H1 (cell line): ENCODE measurements around the gene SERPINA6. TPM values are rescaled to one million over a fixed set of nuclear protein-coding genes. Genes with fewer than 3 reads are reported as not detected.

Experiments
- CTCF ChIA-PET: fragments of 300-600 bp; sonication (Branson Sonifier 250); formaldehyde crosslinking; loops from one replicate; lab custom pipeline; 2021; ENCODE audit not compliant: partially characterized antibody; lab: Charles Lee
- POLR2A ChIA-PET: fragments of 300-600 bp; sonication (Branson Sonifier 250); formaldehyde crosslinking; loops from one replicate; lab custom pipeline; 2021; ENCODE audit warnings: inconsistent platforms; ENCODE audit not compliant: partially characterized antibody; lab: Charles Lee
- DNase-seq, 2 experiments: peaks; one replicate each; pipeline versions ENCODE4 v3.0.0 to v3.0.0-alpha.2; 2010 to 2022; ENCODE audit warnings: low spot score in 2 of 2, low read depth in 1 of 2, mixed read lengths in 1 of 2
- FAIRE-seq: peaks from 2 replicates; lab custom pipeline; 2011; peaks lifted over from hg19 to GRCh38; lab: Jason Lieb, UNC
- H2AFZ ChIP-seq: 2 replicates; pipeline ENCODE4 v1.8.1; 2012; ENCODE audit warnings: low read length, inconsistent platforms
- H2AK5ac ChIP-seq: 2 replicates; pipeline ENCODE4 v1.6.1; 2013; ENCODE audit warnings: low read depth, low read length
- H2BK120ac ChIP-seq: replicated peaks from 2 replicates; pipeline ENCODE3; 2013; ENCODE audit warnings: low read depth, low read length, inconsistent platforms
- H2BK12ac ChIP-seq: 2 replicates; pipeline ENCODE4 v1.6.1; 2013; ENCODE audit warnings: low read depth, low read length
- H2BK15ac ChIP-seq: 2 replicates; pipeline ENCODE4 v1.6.1; 2013; ENCODE audit warnings: low read length
- H2BK20ac ChIP-seq: 2 replicates; pipeline ENCODE4 v1.6.1; 2013; ENCODE audit warnings: low read length
- H2BK5ac ChIP-seq: 2 replicates; pipeline ENCODE4 v1.6.1; 2013; ENCODE audit warnings: low read depth, low read length
- H3K14ac ChIP-seq: 2 replicates; pipeline ENCODE4 v1.6.1; 2013; ENCODE audit warnings: inconsistent platforms; ENCODE audit not compliant: insufficient read length
- H3K18ac ChIP-seq: 2 replicates; pipeline ENCODE4 v1.6.1; 2013; ENCODE audit warnings: low read length; ENCODE audit errors: extremely low read depth
- H3K23ac ChIP-seq: 2 replicates; pipeline ENCODE4 v1.6.1; 2013; ENCODE audit warnings: inconsistent platforms; ENCODE audit not compliant: insufficient read length
- H3K23me2 ChIP-seq: 2 replicates; pipeline ENCODE4 v1.6.1; 2013; ENCODE audit warnings: low read depth, low read length
- H3K27ac ChIP-seq: 2 replicates; pipeline ENCODE4 v1.6.1; 2011; ENCODE audit warnings: low read depth, low read length, inconsistent platforms
- H3K27me3 ChIP-seq, 4 experiments: replicated peaks in 1 of 4; 1 replicate in 1 of 4; 2 replicates in 3 of 4; pipeline versions ENCODE4 v1.6.1 to v1.8.1; 2011 to 2013; ENCODE audit warnings: low read length in 3 of 4, mild to moderate bottlenecking in 3 of 4, inconsistent platforms in 2 of 4, mixed read lengths in 2 of 4, moderate library complexity in 1 of 4; ENCODE audit not compliant: control insufficient read depth in 3 of 4, insufficient read depth in 3 of 4; ENCODE audit errors: extremely low read depth in 1 of 4
- H3K36me3 ChIP-seq, 4 experiments: 2 replicates each; pipeline versions ENCODE4 v1.6.1 to v1.8.1; 2011 to 2013; ENCODE audit warnings: mild to moderate bottlenecking in 4 of 4, low read length in 3 of 4, moderate library complexity in 2 of 4, control low read depth in 1 of 4, inconsistent platforms in 1 of 4; ENCODE audit not compliant: insufficient read depth in 4 of 4, control insufficient read depth in 2 of 4
- H3K4ac ChIP-seq: replicated peaks from 2 replicates; pipeline ENCODE3; 2013; ENCODE audit warnings: low read length, low read depth, mixed read lengths, inconsistent platforms; ENCODE audit not compliant: insufficient read length
- H3K4me1 ChIP-seq, 4 experiments: replicated peaks in 1 of 4; 1 replicate in 1 of 4; 2 replicates in 3 of 4; pipeline versions ENCODE4 v1.6.1 to v1.8.1; 2011 to 2013; ENCODE audit warnings: low read length in 3 of 4, inconsistent platforms in 2 of 4, mixed read lengths in 1 of 4; ENCODE audit not compliant: insufficient read depth in 4 of 4, control insufficient read depth in 3 of 4
- H3K4me2 ChIP-seq, 2 experiments: 2 replicates each; pipeline versions ENCODE4 v1.6.1 to v1.8.1; 2011 to 2013; ENCODE audit warnings: low read depth in 2 of 2, low read length in 2 of 2, control low read depth in 1 of 2, inconsistent platforms in 1 of 2, mild to moderate bottlenecking in 1 of 2; ENCODE audit not compliant: insufficient read depth in 1 of 2
- H3K4me3 ChIP-seq, 4 experiments: fragments of 200-600, 300-600 bp in 1 of 4; sonication (generic), shearing (Covaris generic), sonication (Bioruptor Twin) in 1 of 4; 2 replicates each; pipeline versions ENCODE4 v1.5.1 to v1.8.1; 2011 to 2016; ENCODE audit warnings: low read length in 4 of 4, low read depth in 3 of 4, control low read depth in 2 of 4, inconsistent platforms in 2 of 4, mild to moderate bottlenecking in 2 of 4, mixed read lengths in 1 of 4, moderate library complexity in 1 of 4; ENCODE audit not compliant: insufficient read depth in 2 of 4; ENCODE audit errors: extremely low read depth in 1 of 4
- H3K56ac ChIP-seq: replicated peaks from 2 replicates; pipeline ENCODE3; 2013; ENCODE audit warnings: low read depth, mild to moderate bottlenecking, mixed read lengths, low read length, inconsistent platforms; ENCODE audit not compliant: insufficient read length
- H3K79me1 ChIP-seq: 2 replicates; pipeline ENCODE4 v1.6.1; 2013; ENCODE audit warnings: low read depth, low read length, control low read depth
- H3K79me2 ChIP-seq, 2 experiments: 2 replicates each; pipeline versions ENCODE4 v1.6.1 to v1.8.1; 2012 to 2013; ENCODE audit warnings: low read length in 2 of 2, mild to moderate bottlenecking in 2 of 2, inconsistent platforms in 1 of 2; ENCODE audit not compliant: insufficient read depth in 2 of 2, control insufficient read depth in 1 of 2
- H3K9ac ChIP-seq, 4 experiments: replicated peaks in 1 of 4; 1 replicate in 1 of 4; 2 replicates in 3 of 4; pipeline versions ENCODE4 v1.6.1 to v1.8.1; 2011 to 2013; ENCODE audit warnings: low read depth in 3 of 4, low read length in 3 of 4, control low read depth in 2 of 4, mild to moderate bottlenecking in 2 of 4, moderate library complexity in 2 of 4, inconsistent platforms in 1 of 4; ENCODE audit errors: extremely low read depth in 1 of 4
- H3K9me3 ChIP-seq, 2 experiments: 2 replicates each; pipeline versions ENCODE4 v1.6.1 to v1.8.1; 2012 to 2013; ENCODE audit warnings: mild to moderate bottlenecking in 2 of 2, moderate library complexity in 2 of 2, control low read depth in 1 of 2, inconsistent platforms in 1 of 2, low read depth in 1 of 2, low read length in 1 of 2, mixed read lengths in 1 of 2; ENCODE audit not compliant: insufficient read depth in 2 of 2
- H4K20me1 ChIP-seq, 2 experiments: replicated peaks in 1 of 2; 2 replicates each; pipeline versions ENCODE3 to v1.8.1; 2011 to 2013; ENCODE audit warnings: inconsistent platforms in 2 of 2, low read length in 2 of 2, mild to moderate bottlenecking in 1 of 2; ENCODE audit not compliant: insufficient read depth in 2 of 2, control insufficient read depth in 1 of 2
- H4K5ac ChIP-seq: 2 replicates; pipeline ENCODE4 v1.6.1; 2013; ENCODE audit warnings: low read length, low read depth, mixed read lengths, inconsistent platforms; ENCODE audit not compliant: insufficient read length
- H4K8ac ChIP-seq: 2 replicates; pipeline ENCODE4 v1.8.0; 2013; ENCODE audit warnings: mild to moderate bottlenecking, moderate library complexity, low read length, inconsistent platforms; ENCODE audit not compliant: insufficient read depth; ENCODE audit errors: extremely low read depth
- H4K91ac ChIP-seq: replicated peaks from 2 replicates; pipeline ENCODE3; 2013; ENCODE audit warnings: low read length, mixed read lengths, inconsistent platforms; ENCODE audit not compliant: insufficient read length
- ATF3 ChIP-seq: IDR thresholded peaks from 2 replicates; pipeline ENCODE4 v1.6.1; 2011; ENCODE audit warnings: low read depth, mild to moderate bottlenecking, low read length; ENCODE audit not compliant: insufficient read depth
- BCL11A ChIP-seq, 2 experiments: IDR thresholded peaks; one replicate each; pipeline ENCODE4 v1.6.1; 2011; ENCODE audit warnings: low read depth in 2 of 2, low read length in 2 of 2, mild to moderate bottlenecking in 2 of 2
- CBX5 ChIP-seq: fragments of 300-800, 300-1000 bp; sonication (generic); IDR thresholded peaks from 2 replicates; pipeline ENCODE4 v1.7.1; 2016; ENCODE audit warnings: antibody characterized with exemption, low read length, low read depth
- CEBPB ChIP-seq: IDR thresholded peaks from 2 replicates; pipeline ENCODE4 v1.6.1; 2012; ENCODE audit warnings: low read depth, low read length
- CREB1 ChIP-seq: IDR thresholded peaks from 2 replicates; pipeline ENCODE4 v1.6.1; 2012; ENCODE audit warnings: inconsistent platforms
- CTCF ChIP-seq, 3 experiments: IDR thresholded peaks; 1 replicate in 2 of 3; 2 replicates in 1 of 3; pipeline versions ENCODE4 v1.5.1 to v1.6.1; 2011; ENCODE audit warnings: low read length in 3 of 3, mild to moderate bottlenecking in 3 of 3, inconsistent platforms in 2 of 3, low read depth in 1 of 3, moderate library complexity in 1 of 3; ENCODE audit not compliant: insufficient read depth in 1 of 3; ENCODE audit errors: control extremely low read depth in 1 of 3
- EZH2 ChIP-seq: fragments of 200-600 bp; sonication (generic); IDR thresholded peaks from 2 replicates; pipeline ENCODE4 v1.7.1; 2012; ENCODE audit warnings: low read depth, mild to moderate bottlenecking, moderate library complexity, low read length, inconsistent platforms; ENCODE audit not compliant: severe bottlenecking
- GTF2F1 ChIP-seq: IDR thresholded peaks from 2 replicates; pipeline ENCODE4 v1.6.1; 2012; ENCODE audit warnings: low read depth, low read length, improper control_type of control experiment, borderline replicate concordance
- KDM5A ChIP-seq: fragments of 200-600 bp; IDR thresholded peaks from 2 replicates; pipeline ENCODE4 v1.7.1; 2012; ENCODE audit warnings: mild to moderate bottlenecking, low read length, inconsistent platforms, mixed read lengths
- POLR2AphosphoS5 ChIP-seq: IDR thresholded peaks from 2 replicates; pipeline ENCODE4 v1.6.1; 2011; ENCODE audit warnings: low read depth, low read length
- POU5F1 ChIP-seq: IDR thresholded peaks from 2 replicates; pipeline ENCODE4 v1.6.1; 2011; ENCODE audit warnings: low read depth, mild to moderate bottlenecking, low read length, moderate library complexity
- SP4 ChIP-seq: IDR thresholded peaks from 2 replicates; pipeline ENCODE4 v1.6.1; 2012; ENCODE audit warnings: low read length, inconsistent platforms
- WGBS, 2 experiments: shearing (Covaris generic) in 1 of 2; methylation state at CpG; one replicate each; pipeline versions ENCODE4 v1.1.6 to v1.1.7; 2013 to 2015; ENCODE audit warnings: low lambda C conversion rate in 2 of 2, mixed read lengths in 2 of 2, inconsistent platforms in 1 of 2, low coverage in 1 of 2, missing lambda C conversion rate in 1 of 2; ENCODE audit not compliant: insufficient replicate concordance in 2 of 2, insufficient coverage in 1 of 2, insufficient read length in 1 of 2; ENCODE audit errors: extremely low coverage in 1 of 2, missing lambda C conversion rate in 1 of 2; 5-methylcytosine and 5-hydroxymethylcytosine counted together
- polyA plus RNA-seq, 7 experiments: library from polyadenylated mRNA; depleted of rRNA in 3 of 7; stranded (reverse) in 5 of 7; unstranded in 2 of 7; fragments of >200 nt in 5 of 7; fragments of 200-250 nt in 2 of 7; gene quantifications; 1 replicate in 5 of 7; 2 replicates in 1 of 7; 4 replicates in 1 of 7; pipeline versions ENCODE4 v1.2.1 to v1.2.3, GENCODE V29; 2011 to 2013; ENCODE audit warnings: missing spikeins in 2 of 7, mixed read lengths in 2 of 7
- total RNA-seq: library from RNA; stranded (reverse); fragmentation: NEBNext Ultra II Directional; extraction: Animal tissue kit (Norgen Biotek cat#: 25700); gene quantifications from 2 replicates; pipeline ENCODE4 v1.2.1, GENCODE V29; 2021

SERPINA6 gene
- total and polyA plus RNA-seq, 2 of the 8 experiments (the other 6 are each of a cell fraction or from before 2014, with no cell fraction given) = not detected

GRCh38 chr14:94278731-94279130 lies 44.4 kb downstream of the SERPINA6 start:
- Histone ChIP-seq H4K91ac (no peak overlapping the region), H2BK12ac (no peak overlapping the region), H3K23me2 (no peaks in the 10 kb centered on the region), H3K4ac (no peak overlapping the region), H2AK5ac (no peak overlapping the region), H3K14ac (no peak overlapping the region), H2AFZ (no peak overlapping the region), H3K27me3 (no peaks in the 10 kb centered on the region), H2BK120ac (no peak overlapping the region), H2BK20ac (no peak overlapping the region), H3K4me1 (no peaks in the 10 kb centered on the region), H3K23ac (no peak overlapping the region), H3K56ac (no peak overlapping the region), H2BK5ac (no peak overlapping the region), H3K4me2 (no peak overlapping the region), H3K79me1 (no peaks in the 10 kb centered on the region), H3K18ac (no peak overlapping the region), H3K27ac (no peak overlapping the region), H4K5ac (no peak overlapping the region), H3K36me3 (no peaks in the 10 kb centered on the region; a peak in 1 of 8 replicates), H2BK15ac (no peak overlapping the region), H4K20me1 (no peaks in the 10 kb centered on the region), H3K9ac (no peak overlapping the region), H3K9me3 (no peaks in the 10 kb centered on the region), H3K79me2 (no peaks in the 10 kb centered on the region), H3K4me3 (no peak overlapping the region), H4K8ac (no peak overlapping the region)
- POLR2A ChIA-PET = no interaction called here
- 81% methylated on average over 2 of the region's 2 CpGs; no CpG with 5 or more reads in 1 of the 2 experiments for WGBS, 2 experiments
- DNase-seq (no peak), FAIRE-seq (no peak)
- CTCF ChIA-PET = interaction anchor here (0.8 to 1.2 kb wide), 2 partner anchors 10 to 56 kb away, joined by 3 read pairs; no protein-coding TSS in a partner anchor
- TF ChIP-seq CEBPB (no peak), EZH2 (no peak), POLR2AphosphoS5 (no peak), KDM5A (no peak), CBX5 (no peak), CTCF (IDR thresholded peaks at IDR 0.05; ENCODE audit: control extremely low read depth in 1 of 3, insufficient read depth in 1 of 3, low read depth in 1 of 3, low read length in 3 of 3) (no peak), SP4 (no peak), ATF3 (no peak), BCL11A (IDR thresholded peaks at IDR 0.05; ENCODE audit: low read depth in 2 of 2, low read length in 2 of 2) (no peak), POU5F1 (no peak), GTF2F1 (no peak), CREB1 (no peak)
